Measurements from ENCODE around the gene TNKS1BP1.

DNA sequence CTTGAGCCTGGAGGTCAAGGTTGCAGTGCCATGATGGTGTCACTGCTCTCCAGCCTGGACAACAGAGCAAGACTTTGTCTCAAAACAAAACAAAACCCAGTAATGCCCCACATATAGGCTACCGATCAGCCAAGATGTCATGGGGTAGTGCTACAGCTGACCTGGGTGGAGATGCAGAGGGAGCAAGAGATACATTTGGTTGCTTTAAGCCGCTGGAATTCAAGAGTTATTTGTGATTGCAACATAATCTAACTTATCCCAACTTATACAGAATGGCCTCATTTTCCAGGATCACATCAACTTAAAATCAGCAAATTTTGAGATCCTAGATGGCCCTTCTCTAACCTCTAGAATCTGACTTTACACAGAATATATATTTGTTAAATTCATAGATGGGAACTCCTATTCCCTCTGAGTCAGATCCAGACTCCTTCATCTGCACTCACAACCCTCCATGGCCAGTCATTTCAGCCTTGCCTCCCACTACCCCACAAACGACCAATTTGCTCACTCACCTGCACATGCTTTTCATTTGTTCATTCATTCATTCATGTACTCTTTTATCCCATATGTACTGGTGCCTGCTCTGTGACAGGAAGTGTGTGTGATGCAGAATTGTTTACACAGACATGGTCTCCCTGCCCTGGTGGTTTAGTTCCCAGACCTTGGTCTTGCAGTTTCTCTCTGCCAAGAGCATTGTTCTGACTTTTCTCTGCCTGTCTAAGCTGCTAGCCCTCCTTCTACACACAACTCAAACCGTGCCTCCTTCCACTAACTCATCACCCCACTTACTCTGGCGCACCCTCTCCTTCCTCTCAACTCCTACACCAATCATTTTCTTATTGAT, 63.6 kb downstream of the TNKS1BP1 start:
- TF ChIP-seq CTCF (IDR thresholded peaks at IDR 0.05) (no peak), EP300 (IDR thresholded peaks at IDR 0.05) (no peak), POLR2AphosphoS5 (IDR thresholded peaks at IDR 0.05) (no peak)
